Sciatic nerve (tissue), 2 donors: ENCODE results near the gene PPP1R15B. TPM values are rescaled to one million over a fixed set of nuclear protein-coding genes. Genes with fewer than 3 reads are reported as not detected.
A peak's percentile ranks its signal among the peaks of the same experiment; 100 is the strongest.

Experiments
- ATAC-seq: fragments of 200-7000 bp; cut with Tn5 transposase; one replicate; pipeline ENCODE4 v1.9.1; 2020; ENCODE audit warnings: mild to moderate bottlenecking, moderate library complexity
- DNase-seq: peaks from one replicate; pipeline ENCODE4 v3.0.0-alpha.2; 2020; ENCODE audit warnings: low spot score
- intact Hi-C: fragments of 100-400 bp; cut with DNase I; formaldehyde crosslinking; loops from one replicate; pipeline ENCODE4 v1.14.2; 2022
- total RNA-seq: library from RNA; stranded (reverse); fragmentation: NEBNext Ultra II Directional; extraction: Animal tissue kit (Norgen Biotek cat#: 25700); gene quantifications from one replicate; pipeline ENCODE4 v1.2.1, GENCODE V29; 2021
- donor health status: DM: no; HTN: no; CAD: no.
- donor health status: DM: no; HTN: no; CAD: no.

The PPP1R15B gene
- total RNA-seq, 1 donor from 2014 or later: 38.7 TPM

- intact Hi-C loops: no loop called here
- DNase-seq: peak; percentile 88
- no peak for ATAC-seq
Measured at GRCh38 chr1:204408074-204408507, 3.5 kb downstream of the PPP1R15B start.

DNA sequence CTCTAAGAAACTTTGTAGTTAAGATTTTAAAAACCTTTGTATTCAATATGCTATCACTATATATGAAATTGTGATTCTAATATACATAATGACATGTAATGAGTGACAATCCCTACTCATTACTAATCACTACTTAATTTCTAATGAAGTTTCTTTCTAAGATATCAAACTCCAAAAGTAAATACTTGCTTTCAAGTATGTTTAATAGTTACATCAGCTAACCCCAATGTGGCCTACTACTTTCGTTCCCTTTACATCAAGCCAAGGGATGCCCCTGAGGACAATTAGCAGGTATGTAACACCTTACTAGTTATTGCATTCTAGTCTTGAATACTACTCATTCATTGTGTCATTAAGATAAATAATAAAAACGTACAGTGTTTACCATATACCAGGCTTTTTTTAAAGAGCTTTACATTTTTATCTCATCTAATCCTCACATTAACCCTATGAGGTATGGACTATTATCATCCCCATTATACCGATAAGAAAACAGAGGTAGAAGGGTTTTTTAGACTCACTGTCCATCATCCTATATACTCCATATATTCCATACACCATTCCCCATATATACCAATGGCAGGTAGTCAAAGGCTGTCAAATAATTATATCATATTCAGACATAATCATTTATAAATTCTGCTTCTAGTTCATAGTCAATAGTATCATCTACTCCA lies 4.2 kb downstream of the PPP1R15B start:
- DNase-seq (no peak), ATAC-seq (no peak)
- intact Hi-C loops: no loop called here

DNA sequence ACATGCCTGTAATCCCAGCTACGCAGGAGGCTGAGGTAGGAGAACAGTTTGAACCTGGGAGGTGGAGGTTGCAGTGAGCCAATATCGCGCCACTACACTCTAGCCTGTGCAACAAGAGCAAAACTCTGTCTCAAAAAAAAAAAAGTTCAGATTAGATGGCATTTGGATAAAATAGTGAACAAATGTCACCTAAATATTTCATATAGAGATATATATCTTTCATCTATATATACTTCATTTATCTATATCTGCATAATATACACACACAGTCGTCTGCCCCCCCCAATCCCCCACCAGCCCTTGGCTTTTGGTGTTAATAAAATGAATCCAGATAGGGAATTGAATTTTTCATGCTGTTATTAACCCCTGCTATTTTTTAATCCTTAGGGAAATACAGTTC lies 5.0 kb downstream of the PPP1R15B start:
- ATAC-seq (no peak), DNase-seq (no peak)
- intact Hi-C loops: no loop called here

- intact Hi-C loops: no loop called here
- ATAC-seq (no peak), DNase-seq (no peak)
Measured at GRCh38 chr1:204405988-204406387, 5.6 kb downstream of the PPP1R15B start.

- DNase-seq: no peak
- intact Hi-C loops: no loop called here
- no peak for ATAC-seq
Measured at GRCh38 chr1:204404629-204405028, 7.0 kb downstream of the PPP1R15B start.

GRCh38 chr1:204402391-204402790 lies 9.2 kb downstream of the PPP1R15B start:
- intact Hi-C loops: no loop called here
- DNase-seq (no peak), ATAC-seq (no peak)

- ATAC-seq: no peak
- no peak for DNase-seq
- intact Hi-C loops: no loop called here
Measured at GRCh38 chr1:204401730-204402129, 9.9 kb downstream of the PPP1R15B start.

GRCh38 chr1:204400882-204401510 lies 10.6 kb downstream of the PPP1R15B start:
- DNase-seq: no peak
- intact Hi-C loops: no loop called here
- ATAC-seq: no peak

- ATAC-seq (peak; percentile 82), DNase-seq (no peak)
- intact Hi-C loops: loop anchor here (1.0 kb wide), 1 partner anchor 29 kb away; no protein-coding TSS in a partner anchor
Measured at GRCh38 chr1:204398197-204399125, 13.2 kb downstream of the PPP1R15B start.

- intact Hi-C loops: no loop called here
- no peak for DNase-seq
- ATAC-seq: no peak
Measured at GRCh38 chr1:204396015-204396583, 15.5 kb downstream of the PPP1R15B start.

GRCh38 chr1:204391629-204392028 lies 20.0 kb downstream of the PPP1R15B start:
- ATAC-seq (no peak), DNase-seq (no peak)
- intact Hi-C loops: no loop called here

DNA sequence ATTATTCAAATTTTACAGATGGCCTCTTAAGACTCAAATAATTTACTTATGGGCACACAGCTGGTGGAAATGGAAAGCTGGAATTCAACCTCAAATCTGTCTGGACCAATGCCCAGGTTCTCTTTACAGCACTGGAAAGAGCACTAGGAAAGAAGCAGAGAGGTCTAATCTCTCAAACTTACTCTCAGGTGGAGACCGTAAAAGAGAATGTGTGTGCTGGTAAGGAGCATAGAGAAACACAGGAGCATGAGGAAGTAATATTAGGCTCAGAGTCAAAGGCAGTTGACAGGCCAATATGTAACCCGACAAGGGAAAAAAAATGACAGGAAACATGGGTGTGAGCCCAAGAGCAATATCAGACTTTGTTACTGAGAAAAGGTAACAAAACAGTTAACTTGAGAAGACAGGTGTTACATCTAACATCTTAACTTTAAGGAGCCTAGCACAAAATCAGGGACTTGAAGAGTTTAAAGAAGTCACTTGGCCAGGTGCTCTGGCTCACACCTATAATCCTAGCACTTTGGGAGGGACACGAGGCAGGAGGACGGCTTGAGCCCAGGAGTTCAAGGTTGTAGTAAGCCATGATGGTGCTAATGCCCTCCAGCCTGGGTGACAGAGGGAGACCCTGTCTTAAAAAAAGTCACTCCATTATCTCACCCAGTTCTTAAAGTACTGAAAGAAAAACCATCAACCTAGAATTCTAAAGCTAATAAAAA lies 20.7 kb downstream of the PPP1R15B start:
- ATAC-seq (no peak), DNase-seq (no peak)
- intact Hi-C loops: no loop called here

DNA sequence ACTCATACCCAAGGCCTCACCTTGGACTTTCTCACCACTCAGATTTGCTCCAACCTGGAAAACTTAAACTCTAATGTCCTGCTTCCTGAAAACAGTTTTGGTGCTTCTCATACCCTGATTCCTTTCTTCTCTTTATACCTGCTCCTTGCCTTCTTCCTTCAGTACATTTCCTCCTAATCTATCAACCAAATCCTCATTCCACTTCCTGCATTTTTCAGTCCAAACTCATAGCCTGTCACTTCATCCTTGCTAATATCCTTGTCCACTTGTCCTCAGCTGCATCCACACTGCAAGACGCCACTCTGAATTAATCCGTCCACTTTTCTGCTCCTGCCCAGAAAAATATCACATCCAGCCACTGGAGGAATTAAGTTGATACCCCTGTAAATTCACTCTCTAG lies 25.9 kb downstream of the PPP1R15B start:
- intact Hi-C loops: no loop called here
- DNase-seq: no peak
- no peak for ATAC-seq

DNA sequence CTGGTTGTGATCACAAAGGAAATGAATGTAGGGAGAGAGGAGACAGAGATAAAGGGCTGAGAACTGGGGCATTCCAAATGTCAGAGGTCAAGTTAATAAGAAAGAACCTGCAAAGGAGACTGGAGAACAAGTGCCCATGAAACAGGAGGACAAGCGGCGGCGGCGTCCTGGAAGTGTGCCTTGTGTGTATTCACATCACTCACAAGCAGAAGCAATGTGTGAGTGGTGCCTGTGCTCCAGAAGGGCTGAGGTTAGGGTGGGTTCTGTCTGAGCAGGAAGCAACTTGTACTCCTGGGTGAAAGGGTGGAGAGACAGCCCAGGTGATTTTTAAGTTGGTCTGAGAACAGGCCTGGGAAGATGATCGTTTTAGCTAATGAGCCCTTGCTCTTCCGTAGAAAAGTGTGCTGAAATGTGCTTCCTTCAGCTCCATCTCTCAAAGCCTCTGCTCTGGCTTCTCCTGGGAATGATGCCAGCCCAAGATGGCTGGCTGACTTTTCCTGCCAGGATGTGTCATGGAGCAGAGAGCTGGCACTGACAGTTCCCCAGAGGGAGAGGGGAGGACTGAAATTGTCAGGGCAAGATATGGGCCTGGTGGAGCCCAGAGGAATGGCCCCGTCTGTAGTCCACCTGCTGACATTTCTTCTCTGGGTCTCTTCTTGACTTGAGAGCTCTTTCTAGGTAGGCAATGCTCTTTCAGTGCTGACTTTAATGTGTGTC lies 26.8 kb downstream of the PPP1R15B start:
- intact Hi-C loops: no loop called here
- ATAC-seq: no peak
- no peak for DNase-seq

GRCh38 chr1:204383163-204383904 lies 28.3 kb downstream of the PPP1R15B start:
- ATAC-seq: no peak
- no peak for DNase-seq
- intact Hi-C loops: no loop called here

DNA sequence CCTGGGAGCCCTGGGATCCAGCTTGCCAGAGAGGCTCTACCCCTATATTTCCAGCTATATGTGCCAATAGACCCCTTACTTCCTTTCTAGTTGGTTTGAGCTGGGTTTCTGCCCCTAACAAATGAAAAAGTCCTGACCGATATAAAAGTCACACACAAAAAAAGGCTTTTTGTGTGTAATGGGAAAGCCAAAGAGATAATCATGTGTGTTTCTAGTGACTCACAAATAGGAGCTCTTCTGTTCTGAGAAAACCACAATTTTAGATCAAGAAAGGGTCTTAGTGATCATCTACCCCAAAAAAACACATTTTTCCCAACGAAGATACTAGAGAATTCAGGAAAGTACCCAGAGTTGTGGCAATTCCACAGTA lies 28.9 kb downstream of the PPP1R15B start:
- DNase-seq: no peak
- no peak for ATAC-seq
- intact Hi-C loops: no loop called here

DNA sequence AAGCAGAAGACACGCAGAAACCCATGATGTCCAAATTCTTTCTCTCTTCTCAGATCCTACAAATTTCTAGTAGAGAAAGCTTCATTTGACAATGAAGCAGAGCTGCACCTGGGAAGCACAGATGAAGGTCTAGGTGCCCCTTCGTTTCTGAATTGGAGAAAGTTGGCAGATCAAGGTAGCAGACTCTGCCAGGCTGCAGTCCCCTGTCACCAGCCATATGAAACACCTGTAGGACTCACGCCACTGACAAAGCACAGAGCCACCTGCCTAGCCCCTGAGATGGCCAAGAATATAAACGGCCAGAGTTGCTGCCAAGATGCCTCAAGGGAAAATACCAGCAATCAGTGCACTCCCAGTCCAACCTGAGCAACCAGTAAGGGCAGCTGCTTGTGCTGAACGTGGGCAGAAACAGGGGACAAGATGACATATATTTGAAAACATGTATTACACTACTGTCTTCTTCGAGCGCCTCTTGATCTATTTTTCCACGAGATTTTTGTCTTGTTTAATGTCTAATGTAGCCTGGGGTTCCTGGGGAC lies 31.3 kb downstream of the PPP1R15B start:
- intact Hi-C loops: no loop called here
- DNase-seq: no peak
- no peak for ATAC-seq
